Progenitor cell of endocrine pancreas (in vitro differentiated cells): ENCODE results near the gene DGKB. TPM values are rescaled to one million over a fixed set of nuclear protein-coding genes. Genes with fewer than 3 reads are reported as not detected.

Experiments used
- DNase-seq: peaks from one replicate; pipeline ENCODE4 v3.0.0; 2021; ENCODE audit warnings: low spot score; ENCODE audit not compliant: unreplicated experiment
- H3K27ac Mint-ChIP-seq: 2 replicates; pipeline ENCODE4 v1.8.0; 2021; ENCODE audit warnings: mild to moderate bottlenecking, moderate library complexity, mixed read lengths
- H3K27me3 Mint-ChIP-seq: 2 replicates; pipeline ENCODE4 v1.8.0; 2021; ENCODE audit warnings: mixed read lengths
- H3K36me3 Mint-ChIP-seq: 2 replicates; pipeline ENCODE4 v1.8.0; 2022; ENCODE audit warnings: mixed read lengths; ENCODE audit not compliant: insufficient read depth
- H3K4me1 Mint-ChIP-seq: 2 replicates; pipeline ENCODE4 v1.8.0; 2021; ENCODE audit warnings: low read depth, mixed read lengths
- H3K4me3 Mint-ChIP-seq: 2 replicates; pipeline ENCODE4 v1.8.0; 2021; ENCODE audit warnings: low read depth, mild to moderate bottlenecking, moderate library complexity, mixed read lengths
- H3K9me3 Mint-ChIP-seq: 2 replicates; pipeline ENCODE4 v1.8.0; 2021; ENCODE audit warnings: low read depth, mixed read lengths
- total RNA-seq: library from RNA; stranded (reverse); gene quantifications from 2 replicates; pipeline ENCODE4 v1.2.1, GENCODE V29; 2021
- TF ChIP-seq, protein P1 (sequence below): fragments of 200-600 bp; sonication (generic); IDR thresholded peaks from one replicate; pipeline ENCODE4 v1.5.0; 2021; ENCODE audit warnings: antibody characterized with exemption, mild to moderate bottlenecking; ENCODE audit not compliant: unreplicated experiment

Gene DGKB
- total RNA-seq, 1 donor from 2014 or later, result 0.74 TPM

DNA sequence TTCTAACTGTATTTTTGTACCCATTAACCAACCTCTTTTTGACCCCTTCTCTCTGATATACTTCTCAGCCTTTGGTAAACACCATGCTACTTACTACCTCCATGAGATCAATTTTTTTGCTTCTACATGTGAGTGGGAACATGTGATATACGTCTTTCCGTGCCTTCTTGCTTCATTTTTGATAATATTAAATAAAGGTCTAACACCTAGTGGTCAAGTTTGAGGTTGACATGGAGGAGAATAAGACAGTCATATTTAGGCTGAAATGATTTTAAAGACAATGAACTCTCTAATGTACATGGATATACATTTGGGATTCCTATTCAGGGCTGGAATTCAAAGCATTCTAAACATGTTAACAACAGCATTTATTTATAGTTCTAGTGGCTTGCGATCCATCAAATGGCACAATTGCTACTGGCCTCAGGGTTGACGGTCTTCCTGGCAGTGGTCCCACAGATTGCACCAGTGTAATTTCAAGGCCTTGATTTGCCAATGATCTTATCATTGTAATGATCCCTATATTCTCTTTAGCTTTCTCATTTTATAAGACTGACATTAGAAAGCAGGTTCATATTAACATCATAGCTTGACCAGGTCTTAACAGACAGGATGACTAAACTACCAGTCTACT, 597.2 kb downstream of the DGKB start:
- Mint-ChIP-seq H3K4me1 (peaks cover 8% of the 10 kb centered on the region), H3K36me3 (no peaks in the 10 kb centered on the region), H3K27ac (no peak overlapping the region), H3K4me3 (no peak overlapping the region), H3K27me3 (no peaks in the 10 kb centered on the region), H3K9me3 (peaks cover 6% of the 10 kb centered on the region)
- TF ChIP-seq, protein P1, sequence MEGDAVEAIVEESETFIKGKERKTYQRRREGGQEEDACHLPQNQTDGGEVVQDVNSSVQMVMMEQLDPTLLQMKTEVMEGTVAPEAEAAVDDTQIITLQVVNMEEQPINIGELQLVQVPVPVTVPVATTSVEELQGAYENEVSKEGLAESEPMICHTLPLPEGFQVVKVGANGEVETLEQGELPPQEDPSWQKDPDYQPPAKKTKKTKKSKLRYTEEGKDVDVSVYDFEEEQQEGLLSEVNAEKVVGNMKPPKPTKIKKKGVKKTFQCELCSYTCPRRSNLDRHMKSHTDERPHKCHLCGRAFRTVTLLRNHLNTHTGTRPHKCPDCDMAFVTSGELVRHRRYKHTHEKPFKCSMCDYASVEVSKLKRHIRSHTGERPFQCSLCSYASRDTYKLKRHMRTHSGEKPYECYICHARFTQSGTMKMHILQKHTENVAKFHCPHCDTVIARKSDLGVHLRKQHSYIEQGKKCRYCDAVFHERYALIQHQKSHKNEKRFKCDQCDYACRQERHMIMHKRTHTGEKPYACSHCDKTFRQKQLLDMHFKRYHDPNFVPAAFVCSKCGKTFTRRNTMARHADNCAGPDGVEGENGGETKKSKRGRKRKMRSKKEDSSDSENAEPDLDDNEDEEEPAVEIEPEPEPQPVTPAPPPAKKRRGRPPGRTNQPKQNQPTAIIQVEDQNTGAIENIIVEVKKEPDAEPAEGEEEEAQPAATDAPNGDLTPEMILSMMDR, result peak; percentile 30
- DNase-seq, result no peak

DNA sequence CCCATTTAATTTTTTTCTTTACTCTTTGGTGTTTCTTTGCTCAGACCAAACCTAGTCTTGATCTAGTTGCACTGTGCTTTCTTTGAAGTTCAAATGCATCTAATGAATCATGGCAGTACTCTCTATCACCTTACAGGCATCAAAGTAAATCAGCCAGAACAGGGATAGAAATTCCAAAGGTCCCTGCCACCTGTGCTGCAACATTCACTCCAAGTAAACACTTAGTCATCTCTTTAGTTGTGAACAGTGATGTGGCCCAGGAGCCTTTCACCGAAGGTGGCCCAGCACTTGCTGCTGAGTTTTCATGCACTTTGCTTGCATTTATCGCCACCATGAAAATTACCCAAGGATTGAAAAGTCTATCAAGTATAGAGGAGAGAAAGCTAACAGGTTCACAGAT, 599.0 kb downstream of the DGKB start:
- Mint-ChIP-seq H3K27ac (no peak overlapping the region), H3K4me3 (no peak overlapping the region), H3K4me1 (peaks cover 4% of the 10 kb centered on the region), H3K27me3 (no peaks in the 10 kb centered on the region), H3K9me3 (no peaks in the 10 kb centered on the region), H3K36me3 (no peaks in the 10 kb centered on the region)
- no peak for DNase-seq
- TF ChIP-seq, protein P1, result no peak

DNA sequence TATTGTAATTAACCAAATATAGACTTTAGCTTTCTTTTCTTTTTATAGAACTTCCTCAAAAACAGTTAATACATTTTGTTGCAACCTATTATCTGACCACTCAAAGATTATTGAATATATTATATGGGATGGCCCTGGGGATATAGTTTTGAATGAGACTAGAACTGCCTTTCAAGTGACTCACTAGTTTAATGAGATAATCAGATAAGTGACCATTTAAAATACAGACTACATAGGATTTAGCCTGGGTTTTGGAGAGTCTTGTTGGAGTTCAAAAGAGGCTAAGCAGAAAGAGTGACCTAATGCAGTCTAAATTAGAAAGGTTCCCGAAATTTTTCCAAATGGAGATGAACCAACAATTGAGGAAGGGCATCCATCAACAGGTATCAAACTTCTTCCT, 607.9 kb downstream of the DGKB start:
- Mint-ChIP-seq H3K36me3 (no peaks in the 10 kb centered on the region), H3K4me1 (peaks cover 4% of the 10 kb centered on the region), H3K27me3 (no peaks in the 10 kb centered on the region), H3K9me3 (peaks cover 3% of the 10 kb centered on the region), H3K4me3 (no peak overlapping the region), H3K27ac (no peak overlapping the region)
- TF ChIP-seq, protein P1, result no peak
- DNase-seq, result no peak

DNA sequence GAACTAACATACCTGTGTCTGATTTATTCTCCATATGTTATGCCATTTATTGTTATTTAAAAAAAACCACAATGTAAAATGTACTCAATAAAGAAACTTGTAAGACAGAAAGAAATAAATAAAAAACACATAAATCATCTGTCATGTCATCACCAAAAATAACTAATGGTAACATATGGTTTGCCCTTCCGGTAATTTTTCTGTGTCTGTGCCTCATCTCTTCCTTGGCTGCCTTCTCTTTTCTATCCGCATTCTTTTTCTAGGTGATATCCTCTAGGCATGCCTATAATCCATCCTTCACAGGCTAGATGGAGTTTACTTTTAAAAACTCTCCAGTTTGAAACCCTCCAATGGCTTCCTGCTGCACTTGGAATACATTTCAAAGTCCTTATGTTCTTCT, 609.1 kb downstream of the DGKB start:
- DNase-seq, result no peak
- Mint-ChIP-seq H3K4me1 (peaks cover 4% of the 10 kb centered on the region), H3K36me3 (no peaks in the 10 kb centered on the region), H3K27ac (no peak overlapping the region), H3K4me3 (no peak overlapping the region), H3K27me3 (no peaks in the 10 kb centered on the region), H3K9me3 (peaks cover 3% of the 10 kb centered on the region)
- TF ChIP-seq, protein P1, result no peak

DNA sequence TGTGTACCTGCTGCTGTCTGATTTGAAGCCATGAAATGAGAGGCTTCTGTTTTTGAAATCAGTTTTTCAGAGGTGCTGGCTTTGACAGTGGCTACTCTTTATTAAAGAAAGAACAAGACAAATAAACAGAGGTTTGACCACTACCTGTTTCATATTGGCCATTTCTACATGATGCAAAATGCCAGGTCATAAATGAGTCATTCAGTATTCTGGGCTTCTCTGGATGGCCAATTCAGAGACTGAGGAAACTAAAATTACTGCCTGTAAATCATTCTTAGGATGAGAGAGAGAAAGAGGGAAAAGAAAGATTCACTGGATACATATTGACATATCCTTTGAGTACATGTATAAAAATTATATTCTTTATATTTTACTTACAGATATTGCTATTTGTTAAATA, 609.8 kb downstream of the DGKB start:
- DNase-seq, result no peak

More for the DNA sequence above, 609.8 kb downstream of the DGKB start:
- Mint-ChIP-seq H3K4me1 (peaks cover 4% of the 10 kb centered on the region), H3K27ac (no peak overlapping the region), H3K9me3 (peaks cover 3% of the 10 kb centered on the region), H3K27me3 (no peaks in the 10 kb centered on the region), H3K36me3 (no peaks in the 10 kb centered on the region), H3K4me3 (no peak overlapping the region)
- TF ChIP-seq, protein P1, result no peak
